Putamen (tissue), 1 donor: ENCODE results near the gene RBKS.
A peak's percentile ranks its signal among the peaks of the same experiment; 100 is the strongest.
"Not testable (repeated sequence)": the region's sequence is repeated elsewhere in the genome, so short reads cannot be mapped to it uniquely, and the experiment has no call there.

Source experiments
- DNase-seq: peaks from one replicate; pipeline ENCODE4 v3.0.0-alpha.2; 2016; ENCODE audit warnings: low spot score

RBKS gene

DNA sequence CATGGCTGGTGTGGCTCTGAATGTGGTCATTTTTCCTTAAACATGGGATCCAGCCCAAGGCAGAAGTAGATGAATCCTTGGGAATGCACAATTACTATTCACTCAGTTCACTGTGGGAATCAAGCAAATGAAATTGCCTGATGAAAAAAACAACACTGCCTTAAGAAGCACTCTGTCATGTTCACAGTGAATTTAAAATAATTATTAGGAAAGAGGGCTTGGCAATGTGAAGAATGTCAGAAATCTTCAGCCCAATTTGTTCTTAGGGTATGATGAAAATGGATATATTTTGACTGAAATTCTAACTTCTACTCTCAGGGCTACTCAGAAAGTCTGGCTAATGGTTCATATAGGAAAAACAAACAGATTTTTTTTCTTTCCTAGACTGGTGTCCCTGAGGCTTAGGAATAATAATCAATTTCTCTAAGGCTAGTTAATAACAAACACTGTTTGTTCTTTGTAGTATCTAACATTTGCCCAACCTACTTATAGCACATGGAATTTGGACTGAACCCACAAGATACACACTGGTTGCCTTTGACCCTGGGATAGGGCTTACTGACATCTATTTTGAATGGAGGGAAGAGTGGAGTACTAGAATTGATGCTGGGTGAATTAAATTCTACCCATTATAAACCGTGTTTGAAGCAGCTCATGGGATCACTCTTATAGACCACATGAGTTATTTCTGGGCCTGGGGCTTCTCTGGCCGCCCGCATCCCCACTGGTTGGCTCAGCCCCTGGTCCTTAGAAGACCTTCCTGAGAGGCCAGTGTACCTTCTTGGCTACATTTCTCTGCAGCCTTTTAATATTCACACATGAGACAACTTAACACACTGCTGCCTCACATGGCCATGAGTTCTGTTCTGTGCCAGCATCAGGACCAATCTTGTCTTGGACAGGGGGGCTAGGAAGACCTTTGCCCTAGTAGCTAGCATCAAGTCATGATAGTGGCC is 127.0 kb downstream of the RBKS start:
- no peak for DNase-seq

DNA sequence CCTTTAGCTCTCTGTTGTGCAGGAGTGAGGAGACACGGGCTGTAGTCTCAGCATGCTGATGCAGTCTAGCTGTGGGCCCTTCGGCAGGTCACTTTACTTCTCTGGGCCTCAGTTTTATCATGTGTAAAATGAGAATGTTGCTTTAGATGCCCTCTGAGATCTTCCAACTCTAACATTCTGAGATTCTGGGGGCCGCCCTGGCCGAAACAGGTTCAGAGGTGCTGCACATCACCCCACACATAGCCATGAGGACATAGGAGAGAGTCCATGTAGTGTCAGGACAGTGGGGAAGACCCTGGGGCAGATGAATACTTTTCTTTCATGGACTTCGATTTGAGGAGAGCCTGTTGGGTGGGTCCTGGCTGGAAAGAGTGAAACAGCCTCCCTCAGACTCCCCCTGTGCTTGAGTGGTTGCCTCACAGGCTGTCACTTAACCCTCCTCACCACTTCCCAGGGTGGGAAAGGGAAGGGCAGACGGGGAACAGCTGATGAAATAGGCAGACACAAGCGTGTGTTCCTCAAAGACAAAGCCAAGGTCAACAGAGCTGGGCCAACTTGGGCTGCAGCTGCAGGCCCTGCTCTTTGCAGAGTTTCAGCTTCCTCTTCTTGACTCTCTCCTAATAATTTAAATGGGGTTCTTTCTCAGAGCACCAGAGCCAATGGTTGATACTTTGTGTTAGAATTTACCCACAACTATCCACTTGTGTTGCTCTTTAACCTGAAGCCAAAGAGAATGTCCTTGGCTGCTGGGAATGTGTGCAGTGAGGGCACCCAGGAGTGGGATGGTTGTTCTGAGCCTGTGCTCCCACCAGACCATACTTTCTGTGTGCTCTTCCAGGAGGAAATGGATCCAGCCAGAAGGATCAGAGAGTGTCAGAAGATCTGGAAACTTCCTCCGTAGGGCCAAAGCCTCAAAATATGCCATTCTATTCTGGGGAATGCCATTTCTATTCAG is 133.4 kb downstream of the RBKS start:
- DNase-seq = no peak

DNA sequence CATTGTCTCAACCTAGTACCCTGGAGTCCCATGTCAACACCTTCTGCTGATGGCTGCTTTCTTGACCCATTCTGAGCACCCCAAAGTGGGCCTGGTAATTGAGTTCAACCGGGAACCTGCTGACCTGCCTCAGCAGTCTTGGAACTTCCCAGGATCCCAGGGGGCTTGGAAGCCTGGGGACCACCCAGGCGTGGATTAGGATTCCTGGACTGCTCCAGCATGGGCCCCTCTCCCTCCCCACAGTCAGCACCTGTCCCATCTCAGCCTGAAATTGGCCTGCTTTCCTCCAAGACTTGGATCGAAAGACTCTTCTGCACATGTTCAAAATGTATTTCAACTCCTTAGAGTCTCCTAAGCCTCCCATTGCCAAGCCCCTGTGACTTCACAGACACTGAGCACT is 134.1 kb downstream of the RBKS start:
- DNase-seq = no peak

DNA sequence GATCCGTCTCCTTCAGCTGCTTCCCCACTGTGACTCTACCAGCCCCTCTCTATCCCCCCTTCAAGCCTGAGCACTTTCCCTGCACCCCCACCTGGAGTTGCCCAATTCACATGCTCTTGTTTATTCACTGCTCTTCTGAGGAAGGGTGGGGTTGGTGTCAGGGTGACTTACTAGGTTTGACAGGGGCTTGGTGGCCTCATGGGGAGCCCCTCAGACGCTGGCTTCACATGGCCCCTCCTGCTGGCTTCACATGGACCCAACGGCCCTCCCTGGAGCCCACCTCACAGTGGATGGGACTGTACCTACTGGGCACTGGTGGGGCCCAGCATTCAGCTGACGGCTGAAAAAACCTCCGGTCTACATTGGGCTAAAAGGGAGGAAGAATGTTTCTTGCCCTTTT is 135.4 kb downstream of the RBKS start:
- DNase-seq = no peak

DNA sequence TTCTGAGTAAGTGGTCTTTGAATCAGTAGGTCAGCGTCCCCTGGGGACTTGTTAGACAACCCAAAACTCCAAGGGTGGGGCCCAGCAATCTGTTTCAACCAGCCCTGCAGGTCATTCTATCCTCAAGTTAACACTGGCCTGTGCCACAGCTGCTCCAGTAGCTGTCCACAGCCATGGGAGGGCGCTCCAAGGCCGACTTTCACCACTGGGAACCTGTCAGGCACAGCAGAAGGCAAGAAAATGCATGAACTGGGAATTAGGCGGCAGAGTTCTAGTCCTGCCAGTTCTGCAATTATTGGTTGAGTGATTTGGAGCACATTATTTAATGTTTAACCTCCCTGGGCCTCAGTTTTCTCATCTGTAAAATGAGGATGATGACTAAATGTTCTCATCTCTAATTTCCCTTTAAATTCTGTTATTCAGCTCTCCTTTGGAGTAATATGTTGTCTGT is 136.0 kb downstream of the RBKS start:
- DNase-seq = peak; percentile 47

DNA sequence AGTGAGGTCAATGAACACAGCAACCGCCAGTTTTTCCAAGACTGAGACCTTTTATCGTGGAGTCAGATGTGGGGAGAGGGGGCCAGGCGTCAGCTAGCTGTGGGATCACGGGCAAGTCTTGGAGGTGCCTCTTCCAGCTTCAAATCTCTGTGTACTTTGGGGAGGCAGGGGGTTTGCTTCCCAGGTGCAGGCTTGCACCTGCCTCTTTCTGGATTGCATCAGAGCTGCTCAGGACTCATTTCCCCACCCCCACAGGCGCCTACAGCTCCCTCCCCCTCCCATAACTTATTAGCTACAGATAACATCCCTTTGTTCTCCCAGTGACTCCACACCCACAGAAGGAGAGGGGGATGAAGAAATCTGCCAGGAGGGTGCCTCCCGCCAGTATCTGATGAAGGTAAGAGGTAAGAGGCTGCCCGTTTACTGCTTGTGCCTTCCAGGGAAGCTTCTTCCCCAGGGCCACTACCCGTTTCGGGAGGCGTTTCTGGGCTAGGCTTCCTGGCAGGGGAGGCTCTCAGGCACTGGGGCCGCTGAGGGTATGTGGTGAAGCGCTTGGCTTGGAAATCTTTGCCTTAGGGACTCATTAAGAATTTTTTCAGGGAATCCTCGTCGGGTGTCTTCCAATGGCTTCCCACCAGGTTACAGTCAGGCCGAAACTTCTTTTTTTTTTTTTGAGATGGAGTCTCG is 137.5 kb downstream of the RBKS start:
- peak; percentile 75 for DNase-seq

DNA sequence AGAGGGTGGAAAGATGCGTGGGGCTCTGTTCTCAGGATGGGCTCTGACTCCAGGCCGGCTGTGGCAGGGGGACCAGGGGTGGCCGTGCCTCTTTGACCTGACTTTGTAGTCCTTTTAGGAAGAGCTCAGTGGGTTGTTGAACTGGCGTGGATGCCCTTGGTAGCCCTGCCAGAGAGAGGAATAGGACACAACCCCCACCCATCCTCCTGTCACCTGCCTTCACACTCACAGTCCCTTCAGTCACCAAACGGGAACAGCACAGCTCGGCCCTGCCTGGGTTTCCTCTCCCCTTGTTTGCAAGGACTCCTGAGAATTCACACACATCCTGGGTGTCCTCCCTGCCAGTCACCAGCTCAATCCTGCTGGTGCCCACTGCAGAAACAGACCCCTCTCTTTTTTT is 138.8 kb downstream of the RBKS start:
- no peak for DNase-seq

DNA sequence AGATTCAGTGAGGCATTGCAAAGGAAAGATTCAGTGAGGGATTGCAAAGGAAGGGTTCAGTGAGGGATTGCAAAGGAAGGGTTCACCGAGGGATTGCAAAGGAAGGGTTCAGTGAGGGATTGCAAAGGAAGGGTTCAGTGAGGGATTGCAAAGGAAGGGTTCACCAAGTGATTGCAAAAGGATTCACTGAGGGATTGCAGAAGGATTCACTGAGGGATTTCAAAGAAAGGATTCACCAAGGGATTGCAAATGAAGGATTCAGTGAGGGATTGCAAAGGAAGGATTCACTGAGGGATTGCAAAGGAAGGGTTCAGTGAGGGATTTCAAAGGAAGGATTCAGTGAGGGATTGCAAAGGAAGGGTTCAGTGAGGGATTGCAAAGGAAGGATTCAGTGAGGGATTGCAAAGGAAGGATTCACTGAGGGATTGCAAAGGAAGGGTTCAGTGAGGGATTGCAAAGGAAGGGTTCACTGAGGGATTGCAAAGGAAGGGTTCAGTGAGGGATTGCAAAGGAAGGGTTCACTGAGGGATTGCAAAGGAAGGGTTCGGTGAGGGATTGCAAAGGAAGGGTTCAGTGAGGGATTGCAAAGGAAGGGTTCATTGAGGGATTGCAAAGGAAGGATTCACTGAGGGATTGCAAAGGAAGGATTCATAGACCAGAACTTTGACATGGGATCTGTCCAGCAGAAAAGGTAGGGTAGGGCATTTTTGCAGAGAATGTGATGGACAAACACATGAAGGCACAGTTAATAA is 141.2 kb downstream of the RBKS start:
- DNase-seq = not testable (repeated sequence)

DNA sequence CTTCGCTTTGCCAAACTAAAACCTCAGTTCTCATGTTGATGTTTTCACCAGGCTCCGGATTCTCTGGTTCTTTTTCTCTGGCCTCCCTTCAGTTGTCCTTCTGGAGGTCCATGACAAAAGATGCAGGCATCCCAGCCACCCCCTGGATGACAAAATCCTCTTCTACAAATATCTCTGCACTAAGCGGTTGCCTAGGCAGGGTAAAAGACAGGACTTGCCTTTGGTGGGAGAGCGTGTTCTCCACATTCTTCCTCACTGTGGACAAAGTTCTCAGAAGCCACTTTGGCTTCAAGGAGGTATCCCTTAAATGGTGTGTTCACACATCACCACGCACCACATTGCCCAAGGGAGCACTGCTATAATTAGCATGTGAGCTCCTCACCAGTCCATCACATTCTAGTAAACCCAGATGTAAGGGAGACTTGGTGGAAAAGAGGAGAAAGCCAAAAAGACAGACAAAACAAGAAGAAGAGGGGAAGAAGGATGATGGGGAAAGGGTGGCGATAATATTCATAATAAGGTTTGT is 142.3 kb downstream of the RBKS start:
- no peak for DNase-seq

DNA sequence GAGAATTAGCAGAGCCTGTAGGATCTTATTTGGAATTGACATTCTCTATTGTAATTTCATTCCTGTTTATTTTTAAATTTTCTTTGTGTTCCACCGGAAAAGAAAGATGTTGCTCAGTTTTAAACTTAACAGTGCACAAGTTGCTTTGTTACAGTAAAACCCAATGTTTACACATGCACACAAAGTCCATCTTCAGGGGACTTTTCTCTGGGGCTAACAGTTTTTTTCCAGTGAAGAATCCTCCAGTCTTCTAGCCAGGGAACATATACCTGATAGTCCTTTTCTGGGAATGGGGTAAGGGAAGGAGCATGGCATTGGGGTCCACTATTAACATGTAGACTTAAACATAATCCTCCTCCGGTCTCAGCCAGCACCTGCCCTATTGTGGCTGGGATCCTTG is 143.9 kb downstream of the RBKS start:
- DNase-seq = no peak

DNA sequence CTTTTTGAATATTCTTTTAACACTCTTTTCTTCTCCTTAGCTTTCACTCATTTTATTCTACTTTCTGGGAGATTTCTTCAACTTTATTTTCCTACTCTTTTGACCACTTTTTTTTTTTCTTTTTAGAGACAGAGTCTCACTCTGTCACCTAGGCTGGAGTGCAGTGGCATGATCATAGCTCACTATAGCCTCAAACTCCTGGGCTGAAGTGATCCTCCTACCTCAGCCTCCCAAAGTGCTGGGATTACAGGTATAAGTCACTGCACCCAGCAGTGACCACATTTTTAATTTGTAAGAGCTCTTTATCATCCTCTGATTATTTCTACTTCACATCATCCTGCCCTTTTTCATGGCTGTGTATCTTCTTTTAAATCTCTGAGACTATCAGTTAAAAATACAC is 144.7 kb downstream of the RBKS start:
- DNase-seq = not testable (repeated sequence)

DNA sequence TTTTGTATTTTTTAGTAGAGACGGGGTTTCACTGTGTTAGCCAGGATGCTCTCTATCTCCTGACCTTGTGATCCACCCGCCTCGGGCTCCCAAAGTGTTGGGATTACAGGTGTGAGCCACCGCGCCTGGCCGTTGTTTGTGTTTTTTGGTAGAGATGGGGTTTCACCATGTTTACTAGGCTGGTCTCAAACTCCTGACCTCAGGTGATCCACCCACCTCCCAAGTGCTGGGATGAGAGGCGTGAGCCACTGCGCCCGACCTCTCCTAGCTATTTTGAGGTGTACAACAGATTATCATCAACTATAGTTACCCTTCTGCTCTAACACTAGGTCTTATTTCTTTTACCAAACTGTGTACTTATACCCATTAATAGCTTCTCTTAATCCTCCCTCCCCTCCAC is 147.6 kb downstream of the RBKS start:
- DNase-seq = no peak

DNA sequence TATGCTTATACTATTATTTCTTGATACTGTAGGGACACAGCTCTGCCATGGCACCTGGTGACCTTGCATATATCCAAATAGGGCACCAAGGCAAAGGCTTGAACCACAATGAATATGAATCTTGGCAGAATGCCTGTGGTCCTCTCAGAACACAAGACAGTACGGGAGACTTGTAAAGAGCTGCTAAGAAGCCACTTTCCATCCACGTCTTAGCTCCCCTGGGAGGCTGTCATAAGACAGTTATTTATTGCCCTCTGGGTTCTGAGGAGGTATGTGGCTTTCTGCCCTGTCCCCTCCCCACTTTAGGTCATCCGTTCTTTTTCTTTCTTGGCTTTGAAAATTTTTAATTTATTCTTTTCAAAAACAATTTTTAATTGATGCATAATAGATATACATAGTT is 148.5 kb downstream of the RBKS start:
- no peak for DNase-seq

DNA sequence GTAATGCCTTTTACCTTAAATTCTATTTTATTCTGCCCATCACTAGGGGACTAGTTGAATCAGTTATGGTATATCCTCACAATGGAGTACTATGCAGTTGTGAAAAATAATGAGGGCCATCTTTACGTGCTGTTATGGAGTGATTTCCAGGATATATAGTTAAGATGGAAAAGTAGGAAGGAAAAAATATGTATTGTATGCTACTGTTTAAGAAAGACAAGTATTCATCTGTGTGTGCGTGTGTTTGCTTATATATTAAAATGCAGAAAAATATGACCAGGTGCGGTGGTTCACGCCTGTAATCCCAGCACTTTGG is 151.2 kb downstream of the RBKS start:
- no peak for DNase-seq

DNA sequence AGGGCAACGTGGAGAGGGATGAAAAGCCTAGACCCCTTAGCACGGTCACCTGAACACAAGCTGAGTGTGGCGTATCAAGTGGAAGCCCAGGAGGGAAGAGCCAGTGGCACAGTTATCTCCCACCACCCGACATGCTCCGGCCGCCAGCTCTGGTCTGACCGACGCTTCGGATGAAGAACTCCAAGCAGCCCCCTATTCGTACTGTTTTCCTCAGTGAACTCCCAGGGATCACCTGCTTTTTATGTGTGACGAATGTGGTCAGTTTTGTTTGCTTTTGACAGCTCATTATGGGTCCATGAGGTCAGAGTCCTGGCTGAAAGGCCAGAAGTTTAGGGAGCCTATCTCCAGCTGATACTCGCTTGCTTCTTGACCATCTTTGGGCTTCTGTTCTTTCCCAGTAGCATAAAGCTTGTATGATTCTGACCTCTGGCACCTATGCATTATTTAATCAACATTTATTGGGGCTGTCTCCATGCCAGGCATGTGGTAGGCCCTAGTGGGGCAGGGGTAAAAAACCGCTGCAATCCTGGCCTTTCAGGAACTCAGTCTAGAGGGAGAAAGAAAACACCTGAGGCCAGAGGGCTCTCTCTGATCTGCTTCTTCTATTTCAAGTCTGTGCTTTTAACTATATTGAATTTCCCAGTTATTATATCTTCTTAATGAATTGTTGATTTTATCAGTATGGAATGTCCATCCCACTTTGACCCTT is 151.7 kb downstream of the RBKS start:
- no peak for DNase-seq

DNA sequence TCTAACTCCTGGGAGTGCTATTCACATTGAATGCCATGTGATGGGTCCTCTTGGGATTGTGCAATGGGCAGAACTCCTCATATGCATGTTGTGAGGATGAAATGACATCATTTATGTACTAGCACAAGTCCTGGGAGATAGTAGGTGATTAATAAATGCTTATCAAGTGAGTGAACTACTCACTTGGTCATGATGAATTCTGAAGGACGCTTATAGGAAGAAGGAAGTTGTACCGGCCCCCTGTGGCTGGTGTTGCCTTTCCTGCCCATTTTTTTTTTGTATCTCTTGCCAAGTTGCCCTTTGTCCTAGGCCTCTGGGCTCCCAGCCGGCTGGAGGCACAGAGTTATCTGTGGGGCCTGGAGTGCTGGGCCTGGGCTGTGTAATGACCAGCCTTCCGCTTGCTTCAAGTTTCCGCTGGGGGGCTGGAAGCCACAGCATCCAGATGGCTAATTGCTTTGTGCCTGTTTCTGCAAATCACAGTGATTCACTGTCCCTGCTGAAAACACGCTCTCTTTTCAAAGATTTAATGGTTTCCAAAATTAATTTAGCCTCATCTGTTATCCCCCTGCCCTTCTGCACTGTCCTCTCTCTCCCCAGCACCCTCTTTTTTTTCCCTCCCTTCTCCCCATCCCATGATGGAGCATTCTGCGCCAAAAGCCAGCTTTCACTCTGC is 152.4 kb downstream of the RBKS start:
- no peak for DNase-seq

DNA sequence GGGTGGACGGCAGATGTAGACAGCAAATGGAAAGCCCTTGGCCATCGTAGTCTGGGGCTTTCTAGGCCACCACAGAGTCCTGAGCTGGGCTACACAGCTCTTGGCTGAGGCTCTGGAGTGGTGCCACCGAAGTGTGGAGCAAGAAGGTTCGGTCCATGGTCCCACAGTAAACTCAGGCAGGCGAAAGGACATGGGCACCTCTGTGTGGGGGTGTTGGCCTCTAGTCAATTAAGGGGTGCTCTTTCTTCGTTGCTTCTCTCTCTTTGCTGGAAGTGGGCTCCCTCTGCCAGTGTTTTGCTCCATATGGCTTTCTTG is 153.3 kb downstream of the RBKS start:
- no peak for DNase-seq

DNA sequence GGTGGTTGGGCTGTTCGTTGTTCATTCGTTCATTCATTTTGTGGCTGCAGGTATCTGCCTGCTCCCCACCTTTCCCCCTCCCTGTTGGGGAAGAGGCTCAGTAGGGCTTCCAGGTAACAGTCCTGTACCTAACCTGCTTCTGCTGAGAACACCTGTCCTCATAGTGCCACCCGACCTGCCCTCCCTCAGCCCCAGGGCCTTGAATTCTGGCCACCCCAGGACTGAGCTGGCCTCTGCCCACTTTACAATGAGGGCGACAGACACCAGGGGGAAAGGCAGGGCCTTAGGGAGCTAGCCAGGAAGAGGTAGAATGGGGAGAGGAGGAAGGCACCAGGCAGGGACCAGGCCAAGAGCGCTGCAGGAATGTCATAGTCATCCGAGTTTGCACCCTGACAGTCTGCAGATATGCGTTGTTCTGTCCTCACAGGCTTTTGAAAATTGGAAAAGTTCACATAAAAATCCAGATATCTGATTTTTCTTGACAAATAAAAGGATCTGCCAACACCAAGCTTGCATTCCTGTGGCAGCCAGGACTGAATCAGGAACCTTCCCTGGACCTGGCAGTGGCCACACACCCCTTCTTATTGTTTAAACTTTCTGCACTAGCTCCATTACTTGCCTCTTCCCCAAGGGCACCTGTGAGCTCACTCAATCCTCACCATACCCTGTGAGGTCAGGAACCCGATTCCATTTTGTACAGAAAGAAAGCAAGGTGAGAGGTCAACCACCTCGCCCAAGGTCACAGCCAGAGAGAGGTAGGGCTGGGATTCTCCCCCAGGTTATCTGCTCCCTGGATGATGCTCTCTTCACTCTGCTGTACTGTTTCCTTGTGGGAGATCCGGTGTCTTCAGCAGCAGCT is 153.9 kb downstream of the RBKS start:
- no peak for DNase-seq

DNA sequence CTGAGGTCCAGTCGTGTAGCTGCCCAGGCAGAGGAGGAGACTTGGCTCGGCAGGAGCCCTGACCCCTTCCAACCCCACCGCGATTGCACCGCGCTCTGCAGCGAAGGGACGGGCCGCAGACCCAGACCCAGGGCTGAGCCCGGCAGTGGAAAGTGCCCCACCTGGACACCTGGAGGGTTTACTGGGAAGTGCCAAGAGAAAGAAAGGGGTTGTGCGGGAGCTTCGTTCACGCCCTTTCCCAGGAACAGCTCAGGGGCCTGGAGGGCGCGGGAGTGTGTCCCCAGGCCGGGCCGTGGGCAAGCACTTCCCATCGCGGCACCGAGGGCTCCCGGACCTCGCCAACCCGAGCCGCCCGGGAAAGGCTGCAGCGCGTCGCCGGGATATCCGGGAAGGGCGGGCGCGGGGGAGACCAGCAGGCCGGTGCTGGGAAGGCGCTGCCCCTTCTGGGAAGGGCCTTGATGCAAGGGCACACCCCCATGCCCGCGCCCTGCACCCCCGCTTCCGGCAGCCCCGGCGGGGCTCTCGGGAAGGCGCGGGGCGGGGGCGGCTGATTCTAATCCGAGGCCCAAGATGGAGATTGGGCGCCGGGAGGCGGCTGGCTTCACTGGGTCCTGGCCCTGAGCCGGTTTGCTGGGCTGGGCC is 154.8 kb downstream of the RBKS start:
- DNase-seq = peak; percentile 53
